Measurements from ENCODE around the gene ZSCAN18. TPM values are rescaled to one million over a fixed set of nuclear protein-coding genes. Genes with fewer than 3 reads are reported as not detected.

ZSCAN18 gene
- total and polyA plus RNA-seq, 4 donors, result 22.1 to 123 (median 53.0) TPM

DNA sequence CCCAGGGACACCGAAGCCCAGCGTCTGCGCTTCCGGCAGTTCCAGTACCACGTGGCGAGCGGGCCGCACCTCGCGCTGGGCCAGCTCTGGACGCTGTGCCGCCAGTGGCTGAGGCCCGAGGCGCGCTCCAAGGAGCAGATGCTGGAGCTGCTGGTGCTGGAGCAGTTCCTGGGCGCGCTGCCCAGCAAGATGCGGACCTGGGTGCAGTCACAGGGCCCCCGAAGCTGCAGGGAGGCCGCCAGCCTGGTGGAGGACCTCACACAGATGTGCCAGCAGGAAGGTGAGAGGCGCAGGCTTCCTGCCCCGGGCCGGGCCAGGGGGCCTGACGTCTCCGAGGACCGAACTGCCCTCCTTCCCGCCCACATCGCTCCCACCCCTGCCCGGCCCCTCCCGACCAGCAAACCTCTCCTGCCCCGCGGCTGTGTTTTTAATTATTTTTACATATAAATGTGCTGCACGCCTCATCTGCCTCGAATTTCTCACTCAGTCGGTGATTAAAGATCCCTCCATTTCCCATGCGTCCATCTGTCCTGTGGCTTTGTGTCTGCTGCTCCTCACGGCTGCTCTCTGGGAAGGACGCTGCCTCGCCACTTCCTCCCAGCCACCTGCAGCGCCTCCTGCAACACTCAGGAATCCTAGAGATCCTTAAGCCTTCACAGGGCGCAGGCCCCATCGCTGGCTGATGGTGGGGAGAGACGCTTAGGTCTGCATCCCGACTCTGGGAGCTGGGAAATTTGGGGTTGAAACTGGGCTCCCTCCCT lies 59.9 kb downstream of the ZSCAN18 start:
- no peak overlapping the region for H3K27ac ChIP-seq (ENCODE audit: low read depth in 1 of 2, low read length in 1 of 2)
- H3K4me3 ChIP-seq, result no peak overlapping the region
- H3K27me3 ChIP-seq (ENCODE audit: control insufficient read depth in 3 of 3, insufficient read depth in 3 of 3, low read length in 2 of 3), result peaks cover 0 to 4% (median 0%) of the 10 kb centered on the region in 3 donors
- WGBS, 2 donors, result 20 to 43% methylated on average over 43 to 44 of the region's 44 CpGs
- TF ChIP-seq, protein P1, sequence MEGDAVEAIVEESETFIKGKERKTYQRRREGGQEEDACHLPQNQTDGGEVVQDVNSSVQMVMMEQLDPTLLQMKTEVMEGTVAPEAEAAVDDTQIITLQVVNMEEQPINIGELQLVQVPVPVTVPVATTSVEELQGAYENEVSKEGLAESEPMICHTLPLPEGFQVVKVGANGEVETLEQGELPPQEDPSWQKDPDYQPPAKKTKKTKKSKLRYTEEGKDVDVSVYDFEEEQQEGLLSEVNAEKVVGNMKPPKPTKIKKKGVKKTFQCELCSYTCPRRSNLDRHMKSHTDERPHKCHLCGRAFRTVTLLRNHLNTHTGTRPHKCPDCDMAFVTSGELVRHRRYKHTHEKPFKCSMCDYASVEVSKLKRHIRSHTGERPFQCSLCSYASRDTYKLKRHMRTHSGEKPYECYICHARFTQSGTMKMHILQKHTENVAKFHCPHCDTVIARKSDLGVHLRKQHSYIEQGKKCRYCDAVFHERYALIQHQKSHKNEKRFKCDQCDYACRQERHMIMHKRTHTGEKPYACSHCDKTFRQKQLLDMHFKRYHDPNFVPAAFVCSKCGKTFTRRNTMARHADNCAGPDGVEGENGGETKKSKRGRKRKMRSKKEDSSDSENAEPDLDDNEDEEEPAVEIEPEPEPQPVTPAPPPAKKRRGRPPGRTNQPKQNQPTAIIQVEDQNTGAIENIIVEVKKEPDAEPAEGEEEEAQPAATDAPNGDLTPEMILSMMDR (IDR thresholded peaks at IDR 0.05; ENCODE audit: control extremely low read depth, extremely low read depth), result no peak
- H3K4me1 ChIP-seq (ENCODE audit: control insufficient read depth in 5 of 5, insufficient read depth in 5 of 5, low read length in 5 of 5), result peaks cover 0 to 10% (median 7%) of the 10 kb centered on the region in 5 donors
- peaks cover 0 to 74% (median 2%) of the 10 kb centered on the region in 4 donors for H3K9me3 ChIP-seq (ENCODE audit: control insufficient read depth in 4 of 4, insufficient read depth in 3 of 4, low read length in 3 of 4)
- no peaks in the 10 kb centered on the region for H3K36me3 ChIP-seq (ENCODE audit: control insufficient read depth in 4 of 4, insufficient read depth in 4 of 4, low read length in 4 of 4)
- no peak overlapping the region for H3K9ac ChIP-seq (ENCODE audit: insufficient read depth in 1 of 2, low read length in 2 of 2)
- ATAC-seq (ENCODE audit: insufficient read depth, low FRiP score) (no peak), DNase-seq (peak; percentile 56 to 69 (median 60))

DNA sequence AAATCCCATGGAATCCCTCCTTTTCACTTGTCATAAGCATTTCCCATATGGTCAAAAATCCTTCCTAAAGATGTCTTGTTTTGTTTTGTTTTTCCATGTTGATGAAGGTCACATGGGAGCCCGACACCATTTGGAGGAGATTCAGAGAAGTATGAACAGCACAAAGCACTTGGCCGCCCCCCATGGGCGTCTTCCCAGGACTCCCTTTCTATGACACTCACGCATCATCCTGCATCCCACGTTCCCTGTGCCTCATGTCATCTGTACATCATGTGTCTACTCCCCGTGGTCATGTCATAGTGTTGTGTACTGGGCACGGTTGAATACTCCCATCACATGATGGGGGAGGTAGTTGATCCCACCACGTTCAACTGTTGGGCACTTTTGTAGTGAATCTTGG lies 62.2 kb downstream of the ZSCAN18 start:
- H3K4me3 ChIP-seq, result no peak overlapping the region
- no peak for DNase-seq
- no peaks in the 10 kb centered on the region for H3K36me3 ChIP-seq (ENCODE audit: control insufficient read depth in 4 of 4, insufficient read depth in 4 of 4, low read length in 4 of 4)
- no peak for ATAC-seq (ENCODE audit: insufficient read depth, low FRiP score)
- H3K4me1 ChIP-seq (ENCODE audit: control insufficient read depth in 5 of 5, insufficient read depth in 5 of 5, low read length in 5 of 5), result peaks cover 0 to 10% (median 7%) of the 10 kb centered on the region in 5 donors
- H3K9me3 ChIP-seq (ENCODE audit: control insufficient read depth in 4 of 4, insufficient read depth in 3 of 4, low read length in 3 of 4), result peaks cover 0 to 68% (median 0%) of the 10 kb centered on the region in 4 donors
- TF ChIP-seq, protein P1 (IDR thresholded peaks at IDR 0.05; ENCODE audit: control extremely low read depth, extremely low read depth), result no peak
- whole genome bisulfite sequencing, 2 donors, result 73 to 76% methylated on average over 8 of the region's 8 CpGs
- H3K9ac ChIP-seq (ENCODE audit: insufficient read depth in 1 of 2, low read length in 2 of 2), result no peak overlapping the region
- H3K27me3 ChIP-seq (ENCODE audit: control insufficient read depth in 3 of 3, insufficient read depth in 3 of 3, low read length in 2 of 3), result peaks cover 0 to 4% (median 0%) of the 10 kb centered on the region in 3 donors
- H3K27ac ChIP-seq (ENCODE audit: low read depth in 1 of 2, low read length in 1 of 2), result no peak overlapping the region

DNA sequence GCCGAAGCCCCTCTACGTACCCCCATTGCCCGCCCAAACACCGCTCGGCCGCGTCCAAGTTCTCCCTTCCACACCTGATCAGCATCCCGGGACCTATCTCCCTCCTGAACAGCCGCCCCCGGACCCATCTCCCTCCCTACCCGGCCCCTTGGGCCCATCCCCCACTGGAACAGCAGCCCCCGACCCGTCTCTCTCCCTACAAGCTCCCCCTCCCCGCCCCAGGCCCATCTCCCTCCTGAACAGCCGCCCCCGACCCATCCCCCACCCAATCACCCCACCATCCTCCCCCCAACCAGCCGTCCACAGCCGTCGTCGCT lies 63.6 kb downstream of the ZSCAN18 start:
- Histone ChIP-seq H3K9me3 (ENCODE audit: control insufficient read depth in 4 of 4, insufficient read depth in 3 of 4, low read length in 3 of 4) (peaks cover 0 to 61% (median 0%) of the 10 kb centered on the region in 4 donors), H3K4me1 (ENCODE audit: control insufficient read depth in 5 of 5, insufficient read depth in 5 of 5, low read length in 5 of 5) (peaks cover 0 to 10% (median 7%) of the 10 kb centered on the region in 5 donors), H3K27ac (ENCODE audit: low read depth in 1 of 2, low read length in 1 of 2) (no peak overlapping the region), H3K4me3 (no peak overlapping the region), H3K27me3 (ENCODE audit: control insufficient read depth in 3 of 3, insufficient read depth in 3 of 3, low read length in 2 of 3) (peaks cover 0 to 4% (median 0%) of the 10 kb centered on the region in 3 donors), H3K9ac (ENCODE audit: insufficient read depth in 1 of 2, low read length in 2 of 2) (no peak overlapping the region), H3K36me3 (ENCODE audit: control insufficient read depth in 4 of 4, insufficient read depth in 4 of 4, low read length in 4 of 4) (no peaks in the 10 kb centered on the region)
- no peak for ATAC-seq (ENCODE audit: insufficient read depth, low FRiP score)
- 5 to 8% methylated on average over 13 to 20 of the region's 20 CpGs for WGBS, 2 donors
- TF ChIP-seq, protein P1 (IDR thresholded peaks at IDR 0.05; ENCODE audit: control extremely low read depth, extremely low read depth), result no peak
- peak in 1 of 3 donors; percentile 12 for DNase-seq

Other genes with a start within 250 kb of the ZSCAN18 start
- gene ZNF587, start 248.4 kb downstream of the ZSCAN18 start, total RNA-seq, result 10 to 100 TPM; 20.0 to 44.4 TPM
- gene ZNF587, start 248.4 kb downstream of the ZSCAN18 start, polyA plus RNA-seq, result 10 to 100 TPM in 1 of 2 donors, 1 to 10 TPM in 1; 6.7 to 11.6 TPM
- 10 to 100 TPM; 15.5 to 29.4 TPM for gene ZNF814, start 209.2 kb downstream of the ZSCAN18 start, total RNA-seq
- gene ZNF814, start 209.2 kb downstream of the ZSCAN18 start, polyA plus RNA-seq, result 1 to 10 TPM; 7.2 to 7.9 TPM
- gene ZNF417, start 181.6 kb downstream of the ZSCAN18 start, total RNA-seq, result 10 to 100 TPM; 16.6 to 39.0 TPM
- 1 to 10 TPM; 3.3 to 3.9 TPM for gene ZNF417, start 181.6 kb downstream of the ZSCAN18 start, polyA plus RNA-seq
- gene ZNF418, start 162.8 kb downstream of the ZSCAN18 start, total RNA-seq, result 10 to 100 TPM in 1 of 2 donors, 1 to 10 TPM in 1; 7.0 to 20.8 TPM
- gene ZNF418, start 162.8 kb downstream of the ZSCAN18 start, polyA plus RNA-seq, result 1 to 10 TPM; 1.9 to 2.5 TPM
- gene ZNF256, start 150.5 kb downstream of the ZSCAN18 start, total RNA-seq, result 1 to 10 TPM; 4.9 to 8.1 TPM
- gene ZNF256, start 150.5 kb downstream of the ZSCAN18 start, polyA plus RNA-seq, result 1 to 10 TPM; 2.5 to 2.7 TPM
- 1 to 10 TPM; 1.2 to 1.3 TPM for gene C19orf18, start 123.7 kb downstream of the ZSCAN18 start, total RNA-seq
- 1 to 10 TPM in 1 of 2 donors, under 1 TPM in 1; 0.24 to 2.0 TPM for gene C19orf18, start 123.7 kb downstream of the ZSCAN18 start, polyA plus RNA-seq
- gene ZNF606, start 95.4 kb downstream of the ZSCAN18 start, total RNA-seq, result 10 to 100 TPM; 16.9 to 37.9 TPM
- 1 to 10 TPM; 6.0 to 6.5 TPM for gene ZNF606, start 95.4 kb downstream of the ZSCAN18 start, polyA plus RNA-seq
- 1 to 10 TPM; 1.1 to 1.7 TPM for gene ZSCAN1, start 64.2 kb downstream of the ZSCAN18 start, total RNA-seq
- under 1 TPM; 0.30 to 0.63 TPM for gene ZSCAN1, start 64.2 kb downstream of the ZSCAN18 start, polyA plus RNA-seq
- gene ZNF135, start 38.9 kb downstream of the ZSCAN18 start, total RNA-seq, result 10 to 100 TPM in 1 of 2 donors, 1 to 10 TPM in 1; 4.6 to 13.5 TPM
- 1 to 10 TPM; 2.2 to 2.4 TPM for gene ZNF135, start 38.9 kb downstream of the ZSCAN18 start, polyA plus RNA-seq
- 10 to 100 TPM in 1 of 2 donors, 1 to 10 TPM in 1; 9.0 to 20.0 TPM for gene ZNF329, start 52.6 kb upstream of the ZSCAN18 start, total RNA-seq
- 1 to 10 TPM; 2.3 to 3.9 TPM for gene ZNF329, start 52.6 kb upstream of the ZSCAN18 start, polyA plus RNA-seq
- 10 to 100 TPM; 27.8 to 29.6 TPM for gene ZNF274, start 84.8 kb upstream of the ZSCAN18 start, total RNA-seq
- gene ZNF274, start 84.8 kb upstream of the ZSCAN18 start, polyA plus RNA-seq, result 10 to 100 TPM; 10.2 to 24.2 TPM
- gene ZNF544, start 130.7 kb upstream of the ZSCAN18 start, total RNA-seq, result 10 to 100 TPM; 19.7 to 41.6 TPM
- gene ZNF544, start 130.7 kb upstream of the ZSCAN18 start, polyA plus RNA-seq, result 10 to 100 TPM in 1 of 2 donors, 1 to 10 TPM in 1; 9.6 to 13.8 TPM
- gene ZNF8, start 180.7 kb upstream of the ZSCAN18 start, total RNA-seq, result 1 to 10 TPM; 5.2 to 8.0 TPM
- gene ZNF8, start 180.7 kb upstream of the ZSCAN18 start, polyA plus RNA-seq, result 1 to 10 TPM; 1.2 to 1.8 TPM
- gene ERVK3-1, start 207.1 kb upstream of the ZSCAN18 start, total RNA-seq, result 10 to 100 TPM; 31.8 to 58.8 TPM
- 10 to 100 TPM; 38.0 to 38.1 TPM for gene ERVK3-1, start 207.1 kb upstream of the ZSCAN18 start, polyA plus RNA-seq
- 1 to 10 TPM; 3.7 TPM for gene ZSCAN22, start 228.8 kb upstream of the ZSCAN18 start, total RNA-seq
- 1 to 10 TPM in 1 of 2 donors, under 1 TPM in 1; 0.93 to 1.1 TPM for gene ZSCAN22, start 228.8 kb upstream of the ZSCAN18 start, polyA plus RNA-seq

Measured in lung (tissue), 12 donors.